Fibroblast of pulmonary artery (primary cell): Measurements from ENCODE around the gene INTS3.
A peak's percentile ranks its signal among the peaks of the same experiment; 100 is the strongest.

Source experiments
- DNase-seq: peaks from one replicate; pipeline ENCODE4 v3.0.0-alpha.2; 2010; ENCODE audit warnings: low read depth
- H3K4me3 ChIP-seq: replicated peaks from 2 replicates; pipeline ENCODE4 v1.5.1; 2011; ENCODE audit warnings: low read depth, mild to moderate bottlenecking, control low read depth, low read length, moderate library complexity
- TF ChIP-seq, protein P1 (sequence below): IDR thresholded peaks from 2 replicates; pipeline ENCODE4 v1.5.1; 2011; ENCODE audit warnings: mild to moderate bottlenecking, control low read depth, low read length, inconsistent platforms; ENCODE audit errors: missing control alignments

Gene INTS3

DNA sequence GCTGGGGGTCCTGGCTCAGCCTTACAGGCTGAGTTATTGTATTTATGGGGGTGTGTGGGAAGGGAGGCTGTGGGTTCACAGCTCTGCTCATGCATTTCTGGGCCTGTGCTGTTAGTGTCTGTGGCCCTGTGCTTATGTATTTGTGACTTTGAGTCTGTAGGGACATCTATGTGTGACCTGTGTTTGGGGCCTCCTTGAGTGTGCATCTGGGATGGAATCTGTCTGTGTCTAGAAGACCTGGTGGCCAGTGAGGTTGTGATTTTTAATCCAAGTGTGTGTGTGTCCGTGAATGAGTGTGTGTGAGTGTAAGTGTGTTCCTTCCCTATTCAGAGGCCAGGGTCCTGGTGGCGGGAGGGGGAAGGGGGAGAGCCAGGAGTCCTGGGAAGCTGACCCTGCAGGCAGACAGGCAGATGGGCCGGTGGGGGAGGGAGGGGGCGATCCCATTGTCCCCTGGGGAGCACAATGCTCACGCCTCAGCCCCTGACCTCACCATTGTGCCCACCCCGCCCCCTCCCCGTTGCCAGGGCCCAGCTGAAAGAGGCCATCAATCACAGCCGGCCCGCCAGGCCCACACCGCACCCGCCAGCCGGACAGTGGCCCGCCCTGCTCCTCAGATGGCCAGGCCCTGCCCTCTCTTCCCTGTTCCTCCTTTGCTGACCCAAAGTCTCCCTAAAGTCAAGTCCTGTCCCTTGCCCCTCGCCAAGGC is 66.9 kb downstream of the INTS3 start:
- TF ChIP-seq, protein P1, sequence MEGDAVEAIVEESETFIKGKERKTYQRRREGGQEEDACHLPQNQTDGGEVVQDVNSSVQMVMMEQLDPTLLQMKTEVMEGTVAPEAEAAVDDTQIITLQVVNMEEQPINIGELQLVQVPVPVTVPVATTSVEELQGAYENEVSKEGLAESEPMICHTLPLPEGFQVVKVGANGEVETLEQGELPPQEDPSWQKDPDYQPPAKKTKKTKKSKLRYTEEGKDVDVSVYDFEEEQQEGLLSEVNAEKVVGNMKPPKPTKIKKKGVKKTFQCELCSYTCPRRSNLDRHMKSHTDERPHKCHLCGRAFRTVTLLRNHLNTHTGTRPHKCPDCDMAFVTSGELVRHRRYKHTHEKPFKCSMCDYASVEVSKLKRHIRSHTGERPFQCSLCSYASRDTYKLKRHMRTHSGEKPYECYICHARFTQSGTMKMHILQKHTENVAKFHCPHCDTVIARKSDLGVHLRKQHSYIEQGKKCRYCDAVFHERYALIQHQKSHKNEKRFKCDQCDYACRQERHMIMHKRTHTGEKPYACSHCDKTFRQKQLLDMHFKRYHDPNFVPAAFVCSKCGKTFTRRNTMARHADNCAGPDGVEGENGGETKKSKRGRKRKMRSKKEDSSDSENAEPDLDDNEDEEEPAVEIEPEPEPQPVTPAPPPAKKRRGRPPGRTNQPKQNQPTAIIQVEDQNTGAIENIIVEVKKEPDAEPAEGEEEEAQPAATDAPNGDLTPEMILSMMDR, result no peak
- no peak for DNase-seq
- H3K4me3 ChIP-seq, result no peak overlapping the region

DNA sequence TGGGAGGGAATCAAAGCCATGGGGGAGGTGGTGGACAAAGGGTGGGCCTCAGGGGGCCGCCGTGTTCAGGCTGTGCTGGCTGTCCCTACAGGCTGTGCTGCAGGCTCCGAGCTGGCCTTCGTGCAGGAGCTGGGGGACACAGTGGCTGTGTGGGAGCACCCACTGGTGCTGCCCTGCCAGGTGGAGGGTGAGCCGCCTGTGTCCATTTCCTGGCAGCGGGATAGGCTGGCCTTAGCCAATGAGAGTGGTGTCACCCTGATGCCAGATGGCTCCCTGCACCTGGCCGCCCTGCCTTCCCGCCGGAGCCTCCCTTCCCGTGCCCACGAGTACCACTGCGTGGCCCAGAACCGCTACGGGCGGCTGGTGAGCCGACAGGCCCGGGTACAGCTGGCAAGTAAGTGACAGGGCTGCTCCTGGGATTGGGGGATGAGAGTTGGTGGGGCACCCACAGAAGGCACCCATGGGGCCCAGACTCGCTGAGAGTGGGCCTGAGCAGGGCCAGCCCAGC is 67.5 kb downstream of the INTS3 start:
- no peak for DNase-seq
- TF ChIP-seq, protein P1, result no peak
- no peak overlapping the region for H3K4me3 ChIP-seq

DNA sequence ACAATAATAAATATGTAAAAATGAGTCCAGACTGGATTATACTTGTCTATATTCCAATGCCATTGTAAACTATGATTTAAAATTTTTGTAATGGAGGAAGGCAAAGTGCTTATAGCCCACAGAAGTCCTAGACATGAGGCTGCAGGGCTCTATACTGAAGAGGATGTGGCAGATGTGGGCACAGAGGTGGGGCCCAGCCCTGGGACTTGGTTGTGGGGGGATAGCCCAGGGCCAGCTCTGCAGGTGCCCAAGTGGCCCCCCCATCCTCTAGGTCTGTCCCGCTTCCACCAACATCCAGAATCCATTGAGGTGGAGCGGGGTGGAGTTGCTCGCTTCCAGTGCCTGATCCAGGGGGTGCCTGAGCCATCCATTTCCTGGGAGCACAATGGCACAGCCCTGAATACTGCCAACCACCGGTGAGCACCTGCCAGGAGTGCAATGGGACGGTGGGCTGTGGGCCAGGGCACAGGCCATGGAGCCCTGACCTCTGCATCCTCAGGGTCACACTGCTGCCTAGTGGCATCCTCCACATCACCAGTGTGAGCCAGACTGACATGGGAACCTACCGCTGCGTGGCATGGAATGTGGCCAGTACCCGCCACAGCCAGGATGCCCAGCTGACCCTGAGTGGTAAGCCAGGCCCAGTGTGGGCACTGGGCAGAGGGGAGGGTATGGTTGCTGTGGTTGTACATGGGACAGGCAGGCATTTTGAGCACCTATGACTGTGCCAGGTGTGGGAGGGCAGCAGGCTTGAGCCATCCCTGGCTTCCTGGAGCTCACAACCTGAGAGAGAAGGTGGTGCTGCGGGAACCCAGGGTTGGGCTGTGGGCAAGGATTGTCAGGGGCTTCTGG is 68.3 kb downstream of the INTS3 start:
- H3K4me3 ChIP-seq, result no peak overlapping the region
- no peak for DNase-seq
- TF ChIP-seq, protein P1, result no peak

DNA sequence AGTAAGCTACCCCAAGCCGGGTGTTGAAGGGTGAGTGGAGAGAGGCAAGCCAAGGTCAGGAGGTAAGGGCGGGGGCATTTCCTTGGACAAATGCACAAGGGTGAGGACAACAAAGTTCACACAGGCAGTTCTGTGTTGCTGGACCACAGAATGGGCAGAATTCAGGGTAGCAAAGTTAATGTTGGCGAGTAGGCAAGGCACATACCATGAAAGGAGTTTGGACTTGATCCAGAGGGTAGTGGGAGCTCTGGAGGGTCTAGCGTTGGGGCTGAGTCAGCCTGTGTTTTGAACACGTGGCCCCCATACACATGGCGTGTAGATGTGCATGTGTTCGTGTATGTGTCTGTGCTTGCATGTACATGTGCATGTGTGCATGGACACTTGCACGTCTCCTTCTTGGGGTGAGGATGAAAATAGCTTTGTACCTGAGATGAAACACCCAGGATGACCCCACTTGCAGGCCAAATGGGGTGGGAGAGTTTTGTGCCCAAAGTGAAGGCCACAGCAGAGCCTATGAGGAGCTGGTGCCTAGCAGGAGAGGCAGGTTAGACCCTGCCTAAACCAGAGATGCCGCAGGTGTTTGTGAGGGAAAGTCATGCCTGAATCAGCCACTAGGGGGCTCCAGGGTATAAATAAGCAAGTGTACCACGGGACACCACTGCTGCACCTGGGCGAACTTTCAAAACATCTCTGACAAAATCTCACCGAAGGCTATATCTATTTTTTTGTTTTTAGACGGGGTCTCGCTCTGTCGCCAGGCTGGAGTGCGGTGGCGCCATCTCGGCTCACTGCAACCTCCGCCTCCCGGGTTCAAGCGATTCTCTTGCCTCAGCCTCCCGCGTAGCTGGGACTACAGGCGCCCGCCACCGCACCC is 69.2 kb downstream of the INTS3 start:
- peak; percentile 76 for DNase-seq
- H3K4me3 ChIP-seq, result no peak overlapping the region

DNA sequence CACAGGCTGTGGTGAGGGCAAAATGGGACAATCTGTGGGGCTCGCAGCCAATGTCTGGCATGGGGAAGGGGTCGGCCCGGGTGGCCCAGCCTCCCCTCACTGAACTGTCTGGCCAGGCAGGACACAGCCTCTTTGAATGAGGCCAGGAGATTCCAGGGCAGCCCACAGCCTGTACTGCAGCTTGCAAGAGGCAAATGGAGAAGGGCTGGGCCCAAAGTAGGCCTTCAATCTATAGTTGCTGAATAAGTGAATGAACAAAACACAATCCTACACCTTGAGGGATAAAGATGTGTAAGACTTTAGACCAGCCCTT is 70.6 kb downstream of the INTS3 start:
- DNase-seq, result no peak
- no peak overlapping the region for H3K4me3 ChIP-seq
- TF ChIP-seq, protein P1, result no peak

More for the DNA sequence above, 69.2 kb downstream of the INTS3 start:
- TF ChIP-seq, protein P1, result peak; percentile 78

DNA sequence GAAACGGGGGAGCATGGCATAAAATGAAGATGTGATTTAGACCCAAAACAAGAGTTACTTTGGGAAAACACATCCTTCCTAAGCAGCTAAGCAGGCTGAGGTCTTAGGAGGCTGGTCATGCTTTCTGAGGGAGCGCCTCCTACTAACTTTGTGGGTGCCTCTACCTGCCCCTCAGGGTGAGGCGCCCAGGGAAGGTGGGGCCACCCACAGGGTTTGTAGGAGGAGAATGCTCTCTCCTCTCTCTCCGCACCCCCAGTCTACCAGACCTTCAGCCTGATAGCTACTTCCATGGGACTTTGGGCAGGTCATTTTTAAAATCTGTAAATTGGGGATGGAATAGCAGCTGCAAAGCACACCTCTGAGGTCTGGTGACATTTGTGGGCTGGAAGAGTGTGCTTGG is 71.2 kb downstream of the INTS3 start:
- no peak for DNase-seq
- TF ChIP-seq, protein P1, result no peak
- H3K4me3 ChIP-seq, result no peak overlapping the region
